Osteoblast (primary cell): ENCODE data around the gene EXOC4. TPM values are rescaled to one million over a fixed set of nuclear protein-coding genes. Genes with fewer than 3 reads are reported as not detected.

ENCODE experiments used
- DNase-seq: peaks from one replicate; pipeline ENCODE4 v3.0.0; 2011; ENCODE audit warnings: low spot score, mixed read lengths; ENCODE audit not compliant: insufficient read length; ENCODE audit errors: missing footprints
- H2AFZ ChIP-seq: 2 replicates; pipeline ENCODE4 v1.6.0; 2011; ENCODE audit warnings: mild to moderate bottlenecking, low read length
- H3K27ac ChIP-seq: 2 replicates; pipeline ENCODE4 v1.5.1; 2011; ENCODE audit warnings: mild to moderate bottlenecking, low read depth, low read length, moderate library complexity
- H3K27me3 ChIP-seq: 2 replicates; pipeline ENCODE4 v1.6.0; 2012; ENCODE audit warnings: mild to moderate bottlenecking, control low read depth, inconsistent platforms, low read length, moderate library complexity; ENCODE audit not compliant: insufficient read depth
- H3K36me3 ChIP-seq: 2 replicates; pipeline ENCODE4 v1.5.1; 2011; ENCODE audit warnings: mild to moderate bottlenecking, low read length, control low read depth, moderate library complexity; ENCODE audit not compliant: insufficient read depth
- H3K4me1 ChIP-seq: 2 replicates; pipeline ENCODE4 v1.5.1; 2011; ENCODE audit warnings: mild to moderate bottlenecking, low read length, control low read depth, moderate library complexity; ENCODE audit not compliant: insufficient read depth
- H3K4me2 ChIP-seq: 2 replicates; pipeline ENCODE4 v1.6.0; 2011; ENCODE audit warnings: mild to moderate bottlenecking, low read length; ENCODE audit not compliant: insufficient read depth
- H3K4me3 ChIP-seq: fragments of 200-600 bp; sonication (generic); 3 replicates; pipeline ENCODE4 v1.5.1; 2012; ENCODE audit warnings: mild to moderate bottlenecking, low read length, inconsistent platforms; ENCODE audit not compliant: insufficient read depth
- H3K79me2 ChIP-seq: 2 replicates; pipeline ENCODE4 v1.6.0; 2012; ENCODE audit warnings: mild to moderate bottlenecking, low read length, control low read depth, inconsistent platforms; ENCODE audit not compliant: insufficient read depth
- H3K9me3 ChIP-seq: 2 replicates; pipeline ENCODE4 v1.5.1; 2011; ENCODE audit warnings: low read depth, low read length, control low read depth
- H4K20me1 ChIP-seq: 2 replicates; pipeline ENCODE4 v1.6.0; 2012; ENCODE audit warnings: mild to moderate bottlenecking, low read length, control low read depth; ENCODE audit not compliant: insufficient read depth
- total RNA-seq: library from RNA; depleted of rRNA; stranded (reverse); fragments of >200 nt; gene quantifications from 2 replicates; pipeline ENCODE4 v1.2.3, GENCODE V29; 2012
- TF ChIP-seq, protein P1 (sequence below): IDR thresholded peaks from 2 replicates; pipeline ENCODE4 v1.5.1; 2011; ENCODE audit warnings: mild to moderate bottlenecking, low read depth, low read length, moderate library complexity; ENCODE audit errors: extremely low read depth

Gene EXOC4
- total RNA-seq, 1 donor, result 134 TPM

GRCh38 chr7:133252506-133252857 is 396 bp upstream of the EXOC4 start:
- Histone ChIP-seq H3K27me3 (no peaks in the 10 kb centered on the region), H3K4me2 (peak overlapping the region; percentile 48), H3K79me2 (peaks cover 45% of the 10 kb centered on the region), H3K4me3 (peak overlapping the region; percentile 94), H2AFZ (peak overlapping the region; percentile 25), H4K20me1 (no peaks in the 10 kb centered on the region), H3K27ac (no peak overlapping the region), H3K36me3 (no peaks in the 10 kb centered on the region), H3K9me3 (no peaks in the 10 kb centered on the region), H3K4me1 (peaks cover 9% of the 10 kb centered on the region)
- no peak for DNase-seq
- TF ChIP-seq, protein P1, sequence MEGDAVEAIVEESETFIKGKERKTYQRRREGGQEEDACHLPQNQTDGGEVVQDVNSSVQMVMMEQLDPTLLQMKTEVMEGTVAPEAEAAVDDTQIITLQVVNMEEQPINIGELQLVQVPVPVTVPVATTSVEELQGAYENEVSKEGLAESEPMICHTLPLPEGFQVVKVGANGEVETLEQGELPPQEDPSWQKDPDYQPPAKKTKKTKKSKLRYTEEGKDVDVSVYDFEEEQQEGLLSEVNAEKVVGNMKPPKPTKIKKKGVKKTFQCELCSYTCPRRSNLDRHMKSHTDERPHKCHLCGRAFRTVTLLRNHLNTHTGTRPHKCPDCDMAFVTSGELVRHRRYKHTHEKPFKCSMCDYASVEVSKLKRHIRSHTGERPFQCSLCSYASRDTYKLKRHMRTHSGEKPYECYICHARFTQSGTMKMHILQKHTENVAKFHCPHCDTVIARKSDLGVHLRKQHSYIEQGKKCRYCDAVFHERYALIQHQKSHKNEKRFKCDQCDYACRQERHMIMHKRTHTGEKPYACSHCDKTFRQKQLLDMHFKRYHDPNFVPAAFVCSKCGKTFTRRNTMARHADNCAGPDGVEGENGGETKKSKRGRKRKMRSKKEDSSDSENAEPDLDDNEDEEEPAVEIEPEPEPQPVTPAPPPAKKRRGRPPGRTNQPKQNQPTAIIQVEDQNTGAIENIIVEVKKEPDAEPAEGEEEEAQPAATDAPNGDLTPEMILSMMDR, result no peak

DNA sequence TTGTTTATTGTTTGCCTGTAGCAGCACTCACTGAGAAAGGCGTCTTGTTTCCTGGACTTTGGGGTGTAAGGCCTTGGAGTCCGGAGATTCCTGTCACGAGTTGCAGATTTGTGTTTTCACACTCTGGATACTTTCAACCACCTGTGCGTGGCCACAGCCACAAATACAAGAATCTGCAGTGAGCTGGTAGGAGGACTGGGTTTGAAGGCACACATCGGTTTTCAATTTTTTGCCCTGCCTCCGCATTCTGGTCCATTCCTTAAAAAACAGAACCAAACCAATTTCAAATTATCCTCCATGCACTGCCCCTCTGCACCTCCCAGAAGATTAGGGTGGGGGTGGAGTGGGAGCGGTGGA is 619 bp downstream of the EXOC4 start:
- Histone ChIP-seq H3K79me2 (peaks cover 55% of the 10 kb centered on the region), H3K9me3 (no peaks in the 10 kb centered on the region), H3K4me3 (peak overlapping the region; percentile 94), H4K20me1 (no peaks in the 10 kb centered on the region), H2AFZ (peak overlapping the region; percentile 99), H3K4me2 (peak overlapping the region; percentile 87), H3K4me1 (peaks cover 9% of the 10 kb centered on the region), H3K27me3 (no peaks in the 10 kb centered on the region), H3K36me3 (no peaks in the 10 kb centered on the region), H3K27ac (peak overlapping the region; percentile 89)
- DNase-seq, result no peak
- TF ChIP-seq, protein P1, result no peak

GRCh38 chr7:133255486-133255885 is 2.6 kb downstream of the EXOC4 start:
- H3K4me2 ChIP-seq, result no peak overlapping the region
- peaks cover 68% of the 10 kb centered on the region for H3K79me2 ChIP-seq
- H4K20me1 ChIP-seq, result no peaks in the 10 kb centered on the region
- TF ChIP-seq, protein P1, result no peak
- no peaks in the 10 kb centered on the region for H3K36me3 ChIP-seq
- H3K4me3 ChIP-seq, result no peak overlapping the region
- peaks cover 9% of the 10 kb centered on the region for H3K4me1 ChIP-seq
- DNase-seq, result peak; percentile 26
- H3K9me3 ChIP-seq, result no peaks in the 10 kb centered on the region
- H2AFZ ChIP-seq, result no peak overlapping the region
- H3K27ac ChIP-seq, result no peak overlapping the region
- no peaks in the 10 kb centered on the region for H3K27me3 ChIP-seq

DNA sequence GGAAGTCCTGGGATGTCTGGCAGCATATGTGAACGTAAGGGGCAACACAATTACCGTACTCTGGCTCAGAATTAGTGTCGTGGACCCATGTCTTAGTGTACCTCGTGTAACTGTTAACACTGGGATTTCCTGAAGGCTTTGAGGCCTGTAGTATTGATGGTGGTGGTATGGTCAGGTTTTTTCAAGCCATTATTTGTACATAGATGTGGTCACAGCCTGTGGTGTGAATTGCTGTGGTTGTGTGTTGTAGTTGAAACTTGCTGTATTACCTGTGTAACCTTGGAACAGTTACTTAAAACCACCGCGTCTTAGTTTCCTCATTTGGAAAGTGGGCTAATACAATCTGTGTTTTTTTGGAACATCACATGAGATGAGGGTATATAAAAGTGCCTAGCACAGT is 5.3 kb downstream of the EXOC4 start:
- H3K27ac ChIP-seq, result no peak overlapping the region
- H3K4me2 ChIP-seq, result no peak overlapping the region
- H3K36me3 ChIP-seq, result no peaks in the 10 kb centered on the region
- TF ChIP-seq, protein P1, result no peak
- peaks cover 83% of the 10 kb centered on the region for H3K79me2 ChIP-seq
- peaks cover 5% of the 10 kb centered on the region for H4K20me1 ChIP-seq
- no peak overlapping the region for H3K4me3 ChIP-seq
- peaks cover 9% of the 10 kb centered on the region for H3K4me1 ChIP-seq
- H3K27me3 ChIP-seq, result no peaks in the 10 kb centered on the region
- no peaks in the 10 kb centered on the region for H3K9me3 ChIP-seq
- no peak overlapping the region for H2AFZ ChIP-seq
- DNase-seq, result no peak
